Fibroblast of skin of right biceps (primary cell): Measurements from ENCODE around the gene SLC6A6.

Experiments used
- DNase-seq: peaks from one replicate; pipeline ENCODE4 v3.0.0-alpha.2; 2013

Gene SLC6A6

DNA sequence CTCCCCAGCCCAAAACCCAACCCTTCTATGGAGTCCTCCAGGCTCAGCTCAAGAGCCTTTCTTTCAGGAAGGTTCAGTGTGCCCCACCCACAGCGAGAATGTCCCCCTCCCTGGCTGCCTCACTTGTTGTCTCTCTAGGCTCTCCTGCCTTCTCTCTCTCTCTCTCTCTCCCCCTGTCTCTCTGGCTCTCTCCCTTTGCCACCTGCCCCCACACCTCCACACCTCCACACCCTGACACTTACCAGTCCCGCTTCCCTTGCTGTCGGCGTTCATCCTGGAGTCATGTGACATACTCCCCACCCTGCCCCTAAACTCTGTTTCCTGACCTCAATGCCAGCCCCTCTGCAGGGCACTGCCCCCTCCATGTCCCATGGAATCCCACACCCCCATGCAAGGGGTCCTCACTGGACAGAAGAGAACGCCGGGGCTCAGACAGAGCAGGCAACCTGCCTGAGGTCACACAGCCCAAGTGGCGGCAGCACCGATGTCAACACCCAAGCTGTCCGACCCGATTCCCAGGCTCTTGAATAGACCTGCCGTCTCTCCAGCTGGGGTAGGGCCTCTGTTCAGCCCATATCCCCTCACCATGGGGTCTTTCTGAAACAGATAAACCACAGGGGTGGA is 28.5 kb upstream of the SLC6A6 start:
- no peak for DNase-seq

DNA sequence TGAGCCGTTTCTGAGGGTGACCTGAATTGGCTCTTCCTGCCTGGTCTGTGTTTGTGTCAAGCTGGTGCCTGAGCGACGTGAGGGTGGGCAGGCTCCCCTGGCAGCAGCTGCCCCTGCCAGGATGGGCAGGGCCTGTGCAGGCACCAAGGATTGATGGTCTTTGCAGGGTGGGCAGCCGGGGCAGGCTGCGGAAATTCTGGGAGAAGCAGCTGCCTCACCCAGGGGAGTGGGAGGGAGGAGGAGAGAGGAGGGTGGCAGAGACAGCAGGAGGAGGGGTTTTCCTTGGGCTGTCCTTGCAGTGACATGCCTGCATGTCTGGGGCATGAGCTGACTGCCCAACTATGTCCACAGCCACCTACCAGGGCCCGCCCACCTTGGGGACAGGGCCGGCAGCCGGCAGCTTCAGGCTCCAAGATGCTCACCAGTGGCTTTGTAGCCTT is 27.9 kb upstream of the SLC6A6 start:
- DNase-seq: no peak

DNA sequence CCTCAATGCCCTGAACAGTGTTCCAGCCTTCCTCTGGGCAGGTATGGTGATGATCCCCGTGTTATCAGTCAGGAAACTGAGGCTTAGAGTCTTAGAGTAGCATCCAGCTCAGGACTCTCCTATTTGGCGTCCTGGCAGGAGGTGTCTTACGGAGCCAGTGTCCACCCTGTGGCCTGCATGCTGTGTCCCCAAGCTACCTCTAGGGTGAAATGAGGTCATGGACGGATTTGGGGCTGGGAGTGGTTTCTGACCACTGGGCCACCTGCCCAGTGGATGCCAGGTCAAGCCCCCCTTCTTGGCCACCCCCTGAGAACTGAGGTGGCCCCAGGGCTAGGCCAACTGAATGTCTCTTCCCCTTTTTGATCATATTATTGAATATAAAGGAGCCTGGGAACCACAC is 27.2 kb upstream of the SLC6A6 start:
- DNase-seq: no peak

DNA sequence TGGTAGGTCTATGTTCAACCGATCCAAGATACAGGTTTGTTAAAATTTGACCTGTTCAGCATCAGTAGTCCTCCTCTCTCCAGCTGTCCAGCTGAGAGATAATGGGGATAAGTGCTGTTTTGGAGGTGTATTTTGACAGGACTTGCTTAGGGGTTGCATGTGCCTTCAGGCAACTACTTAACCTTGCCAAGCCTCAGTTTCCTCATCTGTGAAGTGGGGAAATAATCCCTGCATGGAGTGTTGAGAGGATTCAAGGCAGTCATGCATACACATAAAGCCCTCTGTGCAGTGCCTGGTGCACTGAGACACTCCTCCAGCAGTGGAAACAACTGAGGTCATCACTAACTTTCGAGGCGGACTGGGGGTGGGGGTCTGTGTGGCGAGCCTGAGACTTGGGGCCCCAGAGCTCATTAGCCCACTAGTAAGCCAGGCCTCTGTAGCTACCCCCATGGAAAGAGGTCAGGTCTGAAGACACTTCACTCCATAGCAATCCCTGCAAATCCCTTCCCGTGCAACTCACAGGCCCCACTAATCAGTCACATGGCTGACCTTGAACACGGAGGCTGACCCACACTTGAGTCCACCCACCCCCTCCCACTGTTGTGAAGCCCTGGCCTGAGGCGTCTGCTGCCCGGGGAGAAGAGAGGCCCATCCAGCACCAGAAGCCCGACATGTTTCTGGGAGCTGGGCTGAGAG is 25.9 kb upstream of the SLC6A6 start:
- DNase-seq: no peak

DNA sequence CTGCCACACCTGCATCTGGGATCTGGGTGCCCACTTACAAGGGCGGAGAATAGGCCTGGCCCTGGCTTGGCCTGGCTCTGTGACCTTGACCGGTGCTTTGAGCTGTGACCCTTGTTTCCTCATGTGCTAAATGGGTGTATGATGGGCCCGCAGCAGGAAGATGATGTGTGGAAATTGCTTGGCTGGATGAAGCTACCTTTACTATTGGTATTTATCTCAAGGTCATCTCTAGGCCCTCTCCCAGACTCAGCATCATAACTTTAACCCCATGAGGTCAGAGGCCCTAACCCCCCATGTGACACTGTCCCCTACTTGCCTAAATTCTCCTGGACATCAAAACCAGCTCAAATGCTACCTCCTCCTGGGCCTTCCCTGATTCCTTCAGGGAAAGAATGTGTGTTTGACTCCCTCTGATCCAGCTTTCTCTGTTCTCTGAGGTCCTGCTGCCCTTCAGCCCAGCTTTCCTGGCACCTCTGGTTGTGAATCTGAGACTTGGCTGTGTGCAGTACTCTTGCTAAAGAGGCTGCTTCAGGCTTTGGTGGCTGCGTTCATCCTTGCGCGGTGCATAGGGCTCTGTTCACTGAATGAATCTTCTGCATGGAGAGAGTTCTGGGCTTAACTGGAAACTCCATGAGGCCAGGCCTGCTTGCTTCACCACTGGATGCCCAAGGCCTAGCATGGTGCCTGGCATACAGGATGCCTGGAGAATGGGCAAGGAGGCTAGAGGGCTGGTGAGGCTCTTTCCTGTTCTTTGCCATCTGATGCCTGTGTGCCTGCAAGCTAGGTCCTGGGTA is 25.2 kb upstream of the SLC6A6 start:
- DNase-seq: no peak

DNA sequence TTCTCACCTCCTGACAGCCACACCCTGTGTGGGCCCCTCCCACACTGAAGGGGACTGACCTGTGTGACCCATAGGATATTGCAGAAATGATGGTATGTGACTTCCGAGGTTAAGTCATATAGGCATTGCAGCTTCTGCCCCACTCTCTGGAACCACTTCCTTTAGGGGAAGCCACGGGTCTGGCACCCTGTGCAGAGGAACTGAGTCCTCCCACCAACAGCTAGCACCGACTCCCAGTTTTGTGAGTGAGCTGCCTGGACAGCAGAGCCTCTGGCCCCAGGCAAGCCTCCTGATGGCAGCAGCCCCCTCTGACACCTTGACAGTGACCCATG is 24.6 kb upstream of the SLC6A6 start:
- DNase-seq: no peak

DNA sequence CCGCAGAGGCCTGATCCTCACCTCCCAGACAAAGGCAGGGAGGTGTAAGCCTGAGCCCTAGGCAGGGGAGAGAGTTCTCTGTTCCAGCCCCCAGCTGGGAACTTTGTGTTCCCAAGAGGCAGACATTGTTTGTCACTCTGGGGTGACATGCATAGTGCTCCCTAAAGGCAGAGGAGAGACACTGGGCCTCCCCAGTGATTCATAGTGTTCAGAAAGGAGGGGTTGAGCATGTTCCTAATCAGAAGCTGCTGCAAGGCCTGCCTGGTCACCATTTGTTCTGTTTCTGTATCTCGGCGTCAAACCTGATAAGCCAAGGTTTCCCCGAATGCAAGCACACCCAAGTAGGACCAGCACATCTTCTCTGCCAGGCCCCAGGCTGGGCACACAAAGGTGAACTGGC is 24.0 kb upstream of the SLC6A6 start:
- no peak for DNase-seq

DNA sequence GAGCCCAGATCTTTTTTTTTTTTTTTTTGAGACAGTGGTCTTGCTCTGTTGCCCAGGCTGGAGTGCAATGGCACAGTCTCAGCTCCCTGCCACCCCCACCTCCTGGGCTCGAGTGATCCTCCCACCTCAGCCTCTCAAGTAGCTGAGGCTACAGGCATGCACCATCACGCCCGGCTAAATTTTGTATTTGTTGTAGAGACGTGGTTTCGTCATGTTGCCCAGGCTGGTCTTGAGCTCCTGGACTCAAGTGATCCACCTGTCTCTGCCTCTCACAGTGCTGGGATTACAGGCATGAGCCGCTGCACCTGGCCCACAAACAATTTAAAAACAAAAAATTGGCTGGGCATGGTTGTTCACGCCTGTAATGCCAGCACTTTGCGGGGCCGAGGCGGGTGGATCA is 22.6 kb upstream of the SLC6A6 start:
- DNase-seq: no peak

DNA sequence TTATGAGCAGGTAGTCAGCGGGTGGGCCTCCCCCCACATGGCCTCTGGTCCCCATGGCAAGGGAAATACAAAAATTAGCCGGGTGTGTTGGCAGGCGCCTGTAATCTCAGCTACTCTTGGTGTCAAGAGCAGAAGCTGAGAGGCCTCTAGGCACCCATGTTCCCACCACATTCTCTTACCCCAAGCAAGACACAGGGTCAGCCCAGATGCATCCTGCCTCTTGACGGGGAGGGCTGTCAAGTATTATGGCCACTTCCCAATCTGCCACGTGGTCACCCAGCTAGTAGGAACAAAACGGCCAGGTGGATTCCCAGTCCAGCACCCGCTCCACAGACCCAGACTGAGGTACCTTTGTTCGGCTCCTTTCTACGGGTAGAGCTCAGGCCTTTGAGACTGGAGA is 16.2 kb upstream of the SLC6A6 start:
- DNase-seq: no peak

DNA sequence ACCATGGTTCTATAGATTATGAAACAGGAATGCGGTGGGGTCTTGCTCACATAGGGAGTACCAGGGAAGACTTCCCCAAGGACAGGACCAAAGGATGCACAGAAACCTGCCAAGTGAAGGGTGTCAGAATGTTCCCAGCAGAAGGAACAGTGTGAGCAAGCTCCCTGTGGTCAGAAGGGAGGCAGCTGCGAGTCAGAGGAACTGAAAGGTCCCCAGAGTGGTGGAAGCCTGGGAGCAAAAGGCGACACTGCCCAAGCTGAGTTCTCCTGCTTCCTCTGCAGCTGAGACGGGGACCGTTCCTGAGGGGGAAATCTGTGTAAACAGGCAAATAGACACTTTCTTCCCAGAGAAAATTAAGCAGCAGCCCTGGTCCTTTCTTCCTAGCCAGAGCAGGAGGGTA is 14.2 kb upstream of the SLC6A6 start:
- no peak for DNase-seq

DNA sequence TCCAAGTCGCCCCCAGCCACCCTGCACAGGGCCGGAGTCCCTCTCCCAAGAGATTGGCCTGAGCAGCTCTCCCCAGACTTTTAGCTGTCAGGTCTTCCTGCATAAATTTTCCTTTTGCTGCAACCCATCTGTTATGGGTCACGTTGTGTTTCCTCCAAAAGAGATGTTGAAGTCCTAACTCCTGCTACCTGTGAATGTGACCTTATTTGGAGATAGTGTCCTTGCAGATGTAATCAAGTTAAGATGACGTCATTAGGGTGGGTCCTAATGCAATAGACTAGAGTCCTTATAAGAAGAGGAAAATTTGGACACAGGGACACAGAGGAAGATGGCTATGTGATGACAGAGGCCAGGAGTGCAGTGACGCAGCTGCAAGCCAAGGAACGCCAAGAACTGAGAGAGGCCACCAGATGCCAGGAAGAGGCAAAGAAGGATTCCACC is 13.2 kb upstream of the SLC6A6 start:
- DNase-seq: no peak

DNA sequence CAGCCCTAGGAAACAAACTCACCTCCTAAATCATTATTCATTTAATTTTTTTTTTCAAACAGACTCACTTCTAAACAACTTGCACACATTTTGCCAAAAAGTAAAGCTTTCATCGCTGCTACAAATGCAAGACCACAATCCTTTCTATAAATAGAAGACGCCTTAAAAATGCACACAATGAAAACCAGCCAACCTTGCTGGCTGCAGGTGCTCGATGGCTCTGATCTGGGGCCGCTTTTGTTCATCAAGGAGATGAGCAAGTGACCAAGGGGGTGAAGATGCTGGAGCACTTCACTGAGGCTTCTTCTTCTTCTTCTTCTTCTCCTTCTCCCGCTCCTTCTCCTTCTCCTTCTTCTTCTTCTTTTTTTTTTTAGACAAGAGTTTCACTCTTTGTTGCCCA is 12.7 kb upstream of the SLC6A6 start:
- DNase-seq: no peak

DNA sequence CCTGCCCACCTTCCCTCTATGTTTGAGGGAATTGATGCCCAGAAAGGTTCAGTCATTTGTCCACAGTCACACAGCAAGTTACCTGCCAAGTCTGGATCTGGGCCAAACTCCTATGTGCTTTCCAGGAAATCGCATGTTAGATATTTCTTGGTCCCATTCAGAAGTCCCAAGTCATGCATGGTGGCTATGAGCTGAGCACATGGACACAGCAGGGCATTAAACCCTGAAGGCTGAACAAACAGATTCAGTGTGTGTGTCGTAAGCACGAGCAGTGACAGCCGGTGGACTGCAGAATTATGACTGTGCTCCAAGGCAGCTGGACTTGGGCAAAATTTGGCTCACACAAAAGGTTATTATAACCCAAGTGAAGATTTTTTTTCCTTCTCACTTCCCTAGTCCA is 11.4 kb upstream of the SLC6A6 start:
- DNase-seq: peak; percentile 46

DNA sequence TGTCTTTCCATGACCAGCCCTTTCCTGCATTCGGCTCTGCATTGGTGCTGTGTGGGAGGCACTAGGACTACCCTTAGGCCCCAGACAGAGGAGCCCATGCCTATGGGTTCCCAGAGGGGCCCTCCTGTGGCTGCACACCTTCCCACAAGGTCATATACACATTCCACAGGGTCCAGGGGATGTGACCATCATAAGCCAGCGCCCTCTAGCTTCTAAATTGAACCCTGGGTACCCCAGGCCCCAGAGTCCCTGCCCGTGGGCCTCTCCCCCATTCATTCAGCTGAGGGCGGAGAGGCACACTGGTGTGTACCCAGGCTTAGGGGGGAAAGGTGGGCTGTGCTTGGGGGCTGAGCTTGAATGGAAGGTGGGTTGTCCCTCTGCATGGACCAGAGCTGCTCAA is 10.2 kb upstream of the SLC6A6 start:
- DNase-seq: no peak

DNA sequence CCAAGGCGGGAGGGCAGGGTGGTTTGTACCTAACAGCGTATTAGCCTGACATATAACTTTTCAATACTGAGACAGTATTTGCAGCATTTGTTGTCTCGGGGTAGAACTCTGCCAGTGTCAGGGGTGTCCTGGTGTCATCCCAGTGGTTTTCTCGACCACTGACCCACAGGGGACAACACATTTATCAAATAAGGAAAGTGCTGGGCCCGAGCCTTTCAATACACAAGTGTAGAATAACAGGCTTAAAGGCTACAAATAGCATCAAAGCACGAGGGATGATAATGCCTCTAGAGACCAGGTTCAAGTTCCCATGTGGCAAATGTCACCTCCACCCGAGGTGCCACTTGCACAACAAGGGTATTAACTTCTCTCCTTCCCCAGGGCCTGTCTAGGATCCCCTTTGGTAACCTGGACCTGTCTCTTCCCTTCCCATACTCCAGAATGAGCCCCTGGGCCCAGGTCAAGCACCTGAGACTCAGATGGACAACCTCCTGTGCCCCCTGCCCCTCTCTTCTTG is 9.5 kb upstream of the SLC6A6 start:
- DNase-seq: no peak

DNA sequence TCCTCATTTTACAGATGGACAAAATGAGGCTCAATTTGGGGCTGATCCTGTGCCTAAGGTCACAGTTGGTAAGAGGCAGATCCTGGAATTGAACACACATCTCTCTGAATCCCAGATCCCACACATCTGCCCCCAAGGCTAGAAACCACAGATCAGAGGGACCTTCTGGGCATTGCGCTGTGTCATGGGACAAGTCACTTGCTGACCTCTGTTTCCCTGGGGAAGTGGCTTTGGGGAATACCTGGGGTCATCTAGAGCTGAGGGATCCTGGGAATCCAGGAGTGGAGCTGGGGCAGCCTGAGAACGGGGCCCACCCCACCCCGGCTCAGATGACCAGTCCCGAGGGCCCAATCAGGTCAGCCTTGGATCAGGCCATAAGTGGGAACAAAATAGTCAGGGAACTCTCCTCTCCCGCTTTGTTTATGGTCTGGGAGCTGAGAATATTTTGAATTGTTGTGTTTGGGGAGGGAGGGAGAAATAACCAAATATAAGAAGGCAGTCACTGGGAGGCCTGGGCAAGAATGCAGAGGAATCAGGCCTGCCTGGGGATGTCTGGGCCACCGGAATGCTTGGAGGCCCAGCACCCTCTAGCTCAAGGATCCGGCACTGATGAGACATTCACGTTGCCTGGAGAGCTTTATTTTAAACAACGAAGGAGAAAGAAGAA is 8.8 kb upstream of the SLC6A6 start:
- DNase-seq: peak; percentile 47

DNA sequence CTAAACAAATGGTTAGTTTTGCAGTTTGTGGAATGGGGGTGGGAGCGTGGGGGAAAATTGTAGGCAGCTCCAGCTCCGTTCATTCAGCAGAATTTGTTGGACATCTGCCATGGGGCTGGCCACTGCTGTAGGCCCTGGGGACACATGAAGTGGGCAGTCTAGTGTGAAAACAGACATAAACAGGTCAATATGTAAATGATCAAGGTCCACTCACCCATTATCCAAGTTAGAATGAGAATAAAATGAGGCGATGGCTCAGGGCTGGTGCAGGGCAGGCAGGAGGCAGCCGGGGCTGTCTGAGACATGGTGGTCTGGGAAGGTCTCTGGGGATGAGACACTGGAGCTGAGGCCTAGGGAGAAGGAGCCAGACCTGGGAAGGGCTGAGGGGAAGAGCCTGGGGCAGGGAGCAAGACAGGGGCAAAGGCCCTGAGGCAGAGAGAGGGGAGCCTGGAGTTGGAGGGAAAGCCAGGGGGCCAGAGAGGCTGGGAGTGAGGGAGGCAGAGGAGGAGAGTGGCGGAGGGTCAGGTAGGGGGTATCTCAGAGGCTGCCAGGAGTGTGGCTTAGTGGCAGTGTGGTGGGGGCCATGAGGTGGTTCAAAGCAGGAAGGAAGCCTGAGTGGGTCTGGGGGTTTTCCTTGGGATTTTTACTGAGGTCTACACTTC is 6.2 kb upstream of the SLC6A6 start:
- no peak for DNase-seq

DNA sequence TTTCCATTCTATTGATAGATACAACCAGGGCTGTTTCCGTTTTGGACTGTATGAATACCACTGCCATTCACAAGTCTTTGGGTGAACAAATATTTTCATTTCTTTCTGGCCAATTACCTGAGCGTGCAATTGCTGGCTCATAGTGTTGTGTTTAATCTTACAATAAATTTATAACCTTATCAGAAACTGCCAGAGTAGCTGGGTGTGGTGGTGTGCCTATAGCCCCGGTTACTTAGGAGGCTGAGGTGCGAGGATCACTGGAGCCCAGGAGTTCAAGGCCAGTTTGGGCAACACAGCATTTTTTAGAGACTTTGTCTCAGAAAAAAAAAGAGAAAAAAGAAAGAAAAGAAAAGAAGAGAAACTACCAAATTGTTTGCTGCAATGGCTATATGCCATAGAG is 5.4 kb upstream of the SLC6A6 start:
- no peak for DNase-seq

DNA sequence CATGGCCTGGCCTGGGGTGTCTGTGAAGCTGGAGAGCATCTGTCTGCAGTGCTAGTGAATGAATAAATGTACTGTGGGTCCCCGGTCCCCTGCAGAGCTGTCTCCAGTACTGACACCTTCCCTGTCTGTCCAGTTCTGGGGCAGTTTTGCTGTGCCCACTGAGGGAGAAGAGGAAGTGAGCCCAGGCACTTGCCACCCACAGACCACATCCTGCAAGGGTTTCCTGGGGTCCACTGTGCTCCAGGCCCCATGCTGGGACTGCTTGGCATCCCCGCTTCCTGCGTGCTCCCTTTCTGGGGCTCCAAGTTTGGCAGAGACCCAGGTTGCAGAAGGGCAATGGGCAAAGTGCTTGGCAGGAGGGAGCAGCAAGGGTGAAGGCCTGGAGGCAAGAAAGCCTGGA is 4.9 kb upstream of the SLC6A6 start:
- DNase-seq: no peak

DNA sequence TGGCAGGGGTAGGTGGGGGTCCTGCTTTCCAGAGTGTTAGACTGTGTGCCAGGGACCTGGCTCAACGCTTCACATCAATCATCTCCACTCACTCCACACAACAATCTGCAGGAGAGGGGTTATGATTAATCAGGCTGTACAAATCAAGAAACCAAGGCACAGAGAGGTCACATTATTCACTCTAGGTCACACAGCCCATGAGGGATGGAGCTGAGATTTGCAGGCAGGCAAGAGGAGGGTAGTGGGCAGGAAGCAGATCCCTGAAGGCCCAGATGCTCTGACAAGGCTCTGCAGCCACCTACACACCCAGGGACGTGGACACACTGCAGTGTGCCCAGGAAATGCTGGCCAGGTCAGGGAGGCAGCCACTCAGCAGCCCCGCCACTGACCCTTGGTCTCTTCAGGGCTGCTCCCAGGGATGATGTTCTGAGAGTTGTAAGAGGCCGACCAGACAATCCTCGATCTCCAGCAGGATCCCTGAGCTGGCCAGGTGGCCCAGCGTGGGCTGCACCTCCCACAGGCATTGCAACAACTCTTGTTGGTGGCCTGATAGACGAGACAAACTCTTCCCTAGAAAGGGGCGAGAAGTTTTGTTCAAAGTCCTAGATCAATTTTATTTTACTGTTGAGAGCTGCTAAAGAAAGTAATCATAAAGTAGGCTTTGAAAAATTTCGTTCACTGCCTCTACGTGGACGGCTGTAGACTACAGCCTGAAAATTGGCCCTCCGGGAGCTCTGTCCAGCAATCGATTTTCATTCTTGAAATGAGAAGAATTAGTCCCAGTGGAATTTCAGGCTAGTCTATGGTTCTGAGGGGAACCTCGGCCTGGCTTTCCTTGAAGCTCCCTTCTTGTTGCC is 4.2 kb upstream of the SLC6A6 start:
- DNase-seq: no peak

DNA sequence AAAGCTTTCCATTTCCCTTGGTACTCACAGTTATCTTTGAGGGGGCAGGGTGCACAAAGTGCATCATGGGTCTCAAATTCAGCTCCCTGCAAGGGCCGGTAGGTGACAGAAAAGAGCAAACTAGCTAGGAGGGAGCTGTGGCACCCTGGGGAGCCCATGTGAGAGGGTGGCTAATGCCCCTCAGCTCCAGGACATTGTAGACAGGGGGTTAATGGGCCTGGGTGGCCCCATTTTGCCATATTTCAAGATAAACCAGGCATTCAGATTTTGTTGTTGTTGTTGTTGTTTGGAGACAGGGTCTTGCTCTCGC is 3.7 kb upstream of the SLC6A6 start:
- DNase-seq: no peak

DNA sequence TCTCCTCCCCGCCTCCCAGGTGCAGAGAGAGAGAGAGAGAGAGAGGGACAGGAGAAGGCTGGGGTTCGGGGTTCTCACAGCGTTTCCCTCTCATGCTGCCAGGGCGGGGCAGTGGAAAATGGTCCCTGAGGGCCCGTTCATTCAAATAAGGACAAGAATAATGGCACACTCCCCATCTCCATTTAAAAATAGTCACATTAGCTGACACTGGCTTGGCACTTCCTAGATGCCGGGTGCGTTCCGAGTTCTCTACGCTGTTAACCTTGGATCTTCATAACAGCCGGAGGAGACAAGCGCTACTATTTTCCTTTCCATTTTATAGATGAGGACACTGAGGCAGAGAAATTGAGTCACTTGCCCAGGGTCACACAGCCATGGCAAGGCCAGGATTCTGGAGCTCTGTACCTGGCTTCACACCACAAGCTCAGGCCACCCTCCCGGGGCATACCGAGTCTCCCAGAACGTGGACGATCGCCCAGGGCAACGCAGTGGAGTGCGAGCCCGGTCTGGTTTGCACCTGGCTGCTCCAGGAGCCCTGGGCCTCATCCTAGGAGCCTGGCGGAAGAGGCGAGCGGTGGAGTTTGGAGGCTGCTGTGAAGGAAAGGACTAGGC is 608 bp upstream of the SLC6A6 start:
- no peak for DNase-seq
